ENCODE data around the gene MYH14.
"Not testable (repeated sequence)": the region's sequence is repeated elsewhere in the genome, so short reads cannot be mapped to it uniquely, and the experiment has no call there.

MYH14 gene

DNA sequence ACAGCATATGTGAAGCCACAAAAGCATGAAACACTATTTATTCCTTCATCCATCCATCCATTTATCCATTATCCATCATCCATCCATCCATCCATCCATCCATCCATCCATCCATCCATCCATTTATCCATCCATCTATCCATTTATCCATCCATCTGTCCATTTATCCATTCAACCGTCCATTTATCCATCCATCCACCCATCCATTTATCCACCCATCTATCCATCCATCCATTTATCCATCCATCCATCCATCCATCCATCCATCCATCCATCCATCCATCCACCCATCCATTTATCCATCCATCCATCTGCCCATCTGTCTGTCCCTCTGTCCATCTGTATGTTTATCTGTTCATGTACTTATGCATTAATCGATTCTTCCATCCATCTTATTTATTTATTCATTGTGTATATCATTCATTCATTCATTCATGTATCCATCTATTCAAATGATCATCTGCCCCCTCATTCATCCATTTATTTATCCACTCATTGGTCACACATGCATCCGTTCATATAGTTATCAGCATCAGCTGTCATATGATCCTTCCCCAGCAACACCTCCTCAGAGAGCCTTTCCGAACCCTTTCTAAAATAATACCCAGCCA is 7.0 kb upstream of the MYH14 start:
- DNase-seq, result no peak

DNA sequence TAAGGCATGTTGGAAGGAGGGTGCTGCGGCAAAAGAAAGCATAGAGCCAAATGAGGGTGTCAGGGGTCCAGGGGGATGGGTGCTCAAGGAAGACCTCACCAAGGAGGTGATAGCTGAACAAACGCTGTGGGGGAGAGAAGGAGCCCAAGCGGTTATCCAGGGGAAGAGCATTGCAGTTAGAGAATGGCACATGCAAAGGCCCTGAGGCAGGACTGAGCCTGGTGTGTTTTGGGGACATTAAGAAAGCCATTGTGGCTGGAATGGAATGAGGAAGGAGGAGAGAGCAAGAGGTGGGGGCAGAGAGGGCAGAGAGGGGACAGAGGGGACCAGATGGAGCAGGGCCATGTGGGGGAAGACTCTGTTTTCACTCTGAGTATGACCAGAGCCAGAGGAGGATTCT is 6.1 kb upstream of the MYH14 start:
- no peak for DNase-seq

DNA sequence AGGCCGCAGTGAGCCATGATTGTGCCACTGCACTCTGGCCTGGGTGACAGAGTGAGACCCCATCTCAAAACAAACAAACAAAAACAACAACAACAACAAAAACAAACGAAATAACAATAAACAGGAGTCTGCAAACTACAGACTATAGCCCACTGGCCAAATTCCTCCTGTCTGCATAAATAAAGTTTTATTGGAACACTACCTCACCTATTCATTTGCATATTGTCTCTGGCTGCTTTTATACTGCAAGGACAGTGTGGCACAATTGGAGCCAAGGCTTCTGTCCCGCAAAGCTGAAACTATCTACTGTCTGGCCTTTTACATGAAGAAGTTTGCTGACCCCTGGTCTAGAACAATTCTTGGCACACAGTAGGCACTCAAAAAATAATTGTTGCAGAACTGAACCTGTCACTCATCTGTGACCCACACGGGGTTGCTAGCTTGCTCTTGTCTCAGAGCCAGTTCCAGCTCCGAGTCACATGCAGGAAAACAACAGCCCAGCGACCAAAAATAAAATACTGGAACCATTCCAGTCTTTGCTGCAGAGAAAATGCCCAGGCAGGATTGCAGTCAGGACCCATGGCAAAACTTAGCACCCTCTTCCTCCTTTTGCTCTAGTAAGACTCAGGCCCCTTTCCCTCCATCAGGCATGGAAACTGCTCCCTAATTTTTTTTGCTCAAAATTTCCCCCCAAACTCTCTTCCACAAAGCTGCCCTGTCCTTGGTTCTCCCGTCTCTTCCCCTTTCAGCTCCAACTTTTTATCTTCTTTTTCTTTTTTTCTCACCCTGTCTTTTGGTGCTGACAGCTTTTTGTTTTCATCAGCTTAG is 4.8 kb upstream of the MYH14 start:
- no peak for DNase-seq

DNA sequence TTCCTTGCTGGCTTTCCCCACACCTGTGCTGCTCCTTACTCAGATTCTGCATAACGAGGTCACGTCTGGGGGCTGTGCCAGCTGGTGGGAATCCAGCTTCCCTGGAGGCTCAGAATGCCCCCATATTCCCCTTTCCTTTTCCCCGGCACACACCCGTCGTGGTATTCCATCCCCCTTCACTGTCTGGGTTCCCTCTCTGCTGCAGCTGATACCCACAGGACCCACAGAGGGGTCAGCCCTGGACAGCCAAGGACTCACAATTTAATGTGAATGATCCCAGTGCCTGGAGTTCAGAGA is 4.2 kb upstream of the MYH14 start:
- no peak for DNase-seq

DNA sequence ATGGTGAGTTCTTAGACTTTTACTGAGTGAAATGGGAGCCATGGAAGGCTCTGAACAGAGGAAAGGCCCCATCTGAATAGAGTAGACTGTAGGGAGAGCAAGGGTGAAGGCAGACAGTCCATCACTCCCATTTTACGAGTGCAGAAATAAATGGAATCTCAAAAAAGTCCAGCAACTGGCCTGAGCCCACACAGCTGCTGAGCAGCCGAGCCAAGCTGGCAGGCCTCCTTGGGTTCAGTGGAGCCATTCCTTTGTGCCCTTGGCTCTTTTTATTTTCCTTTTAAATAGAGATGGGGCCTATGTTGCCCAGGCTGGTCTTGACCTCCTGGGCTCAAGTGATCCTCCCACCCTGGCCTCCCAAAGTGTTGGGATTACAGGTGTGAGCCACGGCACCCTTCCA is 1.0 kb upstream of the MYH14 start:
- no peak for DNase-seq

DNA sequence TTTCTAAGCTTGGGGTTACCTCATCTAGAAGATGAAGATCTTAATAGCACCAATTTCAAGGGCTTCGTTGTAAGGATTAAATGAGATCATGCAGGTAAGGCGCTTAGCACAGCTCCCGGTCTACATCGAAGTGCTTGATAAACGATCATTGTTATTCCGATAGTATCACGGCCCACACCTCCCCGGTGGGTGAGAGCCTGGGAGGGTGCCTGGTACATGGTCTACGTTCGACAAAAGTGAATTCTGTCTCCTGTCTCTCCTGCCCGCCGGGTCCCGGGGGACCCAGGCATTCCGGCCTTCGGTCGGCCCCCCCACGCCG is 501 bp upstream of the MYH14 start:
- no peak for DNase-seq

DNA sequence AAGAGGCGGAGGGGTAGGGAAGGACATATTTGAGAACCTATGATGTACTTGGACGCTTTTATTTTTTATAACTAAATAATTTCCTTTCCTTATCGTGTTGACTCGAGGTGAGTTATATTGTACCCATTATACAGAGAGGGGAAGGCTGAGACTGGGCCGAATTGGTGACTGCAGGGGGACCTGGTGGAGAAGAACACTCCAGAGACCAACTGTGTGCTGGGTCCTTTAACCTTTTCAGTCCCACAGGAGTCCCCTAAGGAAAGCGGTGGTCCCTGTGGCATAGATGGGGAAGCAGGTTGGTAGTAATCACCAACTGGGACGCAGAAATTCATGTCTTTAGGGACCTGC is 633 bp downstream of the MYH14 start:
- no peak for DNase-seq

DNA sequence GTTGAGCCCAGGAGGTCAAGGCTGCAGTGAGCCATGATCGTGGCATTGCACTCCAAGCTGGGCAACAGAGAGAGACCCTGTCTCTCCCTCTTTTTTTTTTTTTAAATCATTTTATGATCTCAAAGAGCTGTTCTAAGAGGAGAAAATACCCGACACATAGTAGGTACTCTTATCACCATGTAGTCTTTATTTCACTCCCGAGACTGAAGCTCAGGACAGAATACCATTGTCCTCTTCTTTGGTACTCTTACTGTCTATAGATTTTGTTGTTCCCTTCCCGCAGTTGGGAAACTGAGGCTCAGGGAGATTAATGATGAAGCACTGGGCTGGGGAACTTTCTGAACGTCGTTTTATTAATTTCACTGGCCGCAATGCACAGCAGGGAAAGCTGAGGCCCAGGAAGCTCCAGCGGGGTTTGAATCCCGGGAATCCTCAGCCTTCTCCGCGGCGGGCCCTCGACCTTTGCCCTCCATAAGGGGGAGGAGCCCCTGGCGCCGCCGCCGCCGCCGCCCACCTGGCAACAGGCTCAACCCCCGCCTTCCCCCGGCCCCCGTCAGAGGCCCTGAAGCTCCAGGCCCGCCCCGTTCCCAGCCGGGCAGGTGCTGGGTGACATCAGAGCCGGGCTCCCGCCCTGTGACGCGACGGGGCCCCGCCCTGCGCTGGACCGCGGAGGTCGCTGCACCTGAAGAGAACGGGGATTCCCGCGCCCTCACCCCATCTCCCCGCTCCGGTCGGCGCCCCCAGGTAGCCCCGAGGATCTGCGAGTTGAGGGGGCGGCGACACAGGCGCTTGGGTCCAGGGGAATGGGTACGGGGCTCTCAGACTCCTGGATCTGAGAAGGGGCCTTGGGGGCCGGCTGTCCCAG is 1.6 kb downstream of the MYH14 start:
- DNase-seq, result peak; percentile 18

DNA sequence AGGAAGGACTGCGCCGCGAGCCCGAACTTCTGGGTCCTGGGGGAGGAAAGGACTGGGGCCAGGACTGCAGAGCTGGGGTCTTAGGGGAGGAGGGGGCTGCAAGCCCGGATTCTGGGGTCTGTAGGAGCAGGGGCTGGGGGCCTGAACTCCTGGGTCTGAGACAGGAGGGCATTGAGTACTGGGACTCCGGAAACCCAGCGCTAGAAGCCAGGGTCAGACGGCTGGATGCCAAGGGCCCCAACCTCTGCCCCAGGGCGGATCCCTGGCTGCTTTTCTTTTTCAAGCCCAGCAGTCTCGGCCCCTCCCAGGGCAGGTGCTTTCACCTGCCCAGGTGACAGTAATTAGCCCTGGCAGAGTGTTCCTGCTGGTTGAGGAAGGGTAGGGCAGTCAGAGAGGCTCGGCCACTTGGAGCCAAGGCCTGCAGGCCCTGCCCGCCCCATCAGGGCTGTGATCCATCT is 2.3 kb downstream of the MYH14 start:
- no peak for DNase-seq

DNA sequence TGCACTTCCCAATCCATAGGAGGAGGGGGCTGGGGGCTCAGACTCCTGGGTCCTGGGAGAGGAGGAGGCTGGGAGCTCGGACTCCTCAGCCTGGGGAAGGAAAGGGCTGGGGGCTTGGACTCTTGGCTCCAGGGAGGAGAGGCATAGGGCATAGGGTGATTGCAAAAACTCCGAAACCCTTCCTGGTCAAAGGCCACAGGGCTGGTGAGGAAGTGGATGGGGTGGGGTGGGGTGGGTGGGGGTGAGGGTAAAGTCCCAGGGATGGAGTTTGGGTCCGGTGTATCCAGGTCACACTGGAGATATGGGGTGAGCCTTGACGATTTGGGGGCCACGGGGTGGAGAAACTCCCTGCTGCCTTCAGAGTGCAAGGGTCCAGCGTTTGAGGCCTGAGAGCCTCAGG is 2.8 kb downstream of the MYH14 start:
- no peak for DNase-seq

DNA sequence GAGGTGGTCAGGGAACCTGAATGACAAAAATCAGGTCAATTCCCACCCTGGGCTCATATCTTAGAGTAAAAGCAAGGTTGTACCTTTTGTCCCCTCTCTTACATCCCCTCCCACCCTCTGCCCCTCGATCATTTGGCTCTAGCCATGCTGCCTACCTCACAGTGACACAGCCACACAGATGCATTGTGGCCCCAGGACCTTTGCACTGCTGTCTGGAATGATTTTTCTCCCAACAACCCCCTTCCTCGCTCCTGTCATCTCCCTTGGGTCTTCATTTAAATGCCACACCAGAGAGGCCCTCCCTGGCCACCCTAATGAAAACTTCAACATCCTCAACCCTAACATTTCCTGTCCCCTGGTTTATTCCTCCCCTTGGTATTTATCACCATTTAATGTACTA is 4.3 kb downstream of the MYH14 start:
- DNase-seq, result no peak

DNA sequence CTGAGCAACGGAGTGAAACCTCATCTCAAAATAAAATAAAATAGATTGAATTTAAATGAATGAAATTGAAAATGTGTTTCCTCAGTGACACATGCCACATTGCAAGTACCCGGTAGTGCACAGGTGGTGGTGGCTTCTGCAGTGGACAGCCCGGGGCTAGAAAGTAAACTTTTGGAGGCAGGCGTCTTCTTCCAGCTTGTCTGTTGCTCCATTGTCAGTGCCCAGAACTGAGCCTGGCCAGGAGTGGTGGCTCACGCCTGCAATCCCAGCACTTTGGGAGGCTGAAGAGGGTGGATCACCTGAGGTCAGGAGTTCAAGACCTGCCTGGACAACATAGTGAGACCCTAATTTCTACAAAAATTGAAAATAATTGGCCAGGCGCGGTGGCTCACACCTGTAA is 5.7 kb downstream of the MYH14 start:
- no peak for DNase-seq

DNA sequence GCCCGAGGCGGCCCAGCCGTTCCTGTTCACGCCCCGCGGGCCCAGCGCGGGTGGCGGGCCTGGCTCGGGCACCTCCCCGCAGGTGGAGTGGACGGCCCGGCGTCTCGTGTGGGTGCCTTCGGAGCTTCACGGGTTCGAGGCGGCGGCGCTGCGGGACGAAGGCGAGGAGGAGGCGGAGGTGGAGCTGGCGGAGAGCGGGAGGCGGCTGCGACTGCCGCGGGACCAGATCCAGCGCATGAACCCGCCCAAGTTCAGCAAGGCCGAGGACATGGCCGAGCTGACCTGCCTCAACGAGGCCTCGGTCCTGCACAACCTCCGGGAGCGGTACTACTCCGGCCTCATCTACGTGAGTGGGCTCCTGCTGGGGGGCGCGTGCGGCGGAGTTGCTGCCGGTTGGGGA is 7.0 kb downstream of the MYH14 start:
- DNase-seq, result no peak

DNA sequence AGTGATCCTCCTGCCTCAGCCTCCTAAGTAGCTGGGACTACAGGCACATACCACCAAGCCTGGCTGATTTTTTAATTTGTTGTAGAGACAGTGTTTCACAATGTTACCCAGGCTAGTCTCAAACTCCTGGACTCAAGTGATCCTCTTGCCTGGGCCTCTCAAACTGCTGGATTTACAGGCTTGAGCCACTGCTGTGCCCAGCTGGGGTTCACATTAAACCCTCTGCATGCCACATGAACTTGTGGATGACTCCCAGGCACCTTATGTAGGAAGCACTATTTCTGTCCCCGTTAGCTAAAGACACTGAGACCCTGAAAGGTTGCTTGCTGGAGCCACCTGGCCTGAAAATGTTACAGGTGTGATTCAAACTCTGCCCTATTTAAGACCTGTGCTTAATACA is 10.5 kb downstream of the MYH14 start:
- no peak for DNase-seq

DNA sequence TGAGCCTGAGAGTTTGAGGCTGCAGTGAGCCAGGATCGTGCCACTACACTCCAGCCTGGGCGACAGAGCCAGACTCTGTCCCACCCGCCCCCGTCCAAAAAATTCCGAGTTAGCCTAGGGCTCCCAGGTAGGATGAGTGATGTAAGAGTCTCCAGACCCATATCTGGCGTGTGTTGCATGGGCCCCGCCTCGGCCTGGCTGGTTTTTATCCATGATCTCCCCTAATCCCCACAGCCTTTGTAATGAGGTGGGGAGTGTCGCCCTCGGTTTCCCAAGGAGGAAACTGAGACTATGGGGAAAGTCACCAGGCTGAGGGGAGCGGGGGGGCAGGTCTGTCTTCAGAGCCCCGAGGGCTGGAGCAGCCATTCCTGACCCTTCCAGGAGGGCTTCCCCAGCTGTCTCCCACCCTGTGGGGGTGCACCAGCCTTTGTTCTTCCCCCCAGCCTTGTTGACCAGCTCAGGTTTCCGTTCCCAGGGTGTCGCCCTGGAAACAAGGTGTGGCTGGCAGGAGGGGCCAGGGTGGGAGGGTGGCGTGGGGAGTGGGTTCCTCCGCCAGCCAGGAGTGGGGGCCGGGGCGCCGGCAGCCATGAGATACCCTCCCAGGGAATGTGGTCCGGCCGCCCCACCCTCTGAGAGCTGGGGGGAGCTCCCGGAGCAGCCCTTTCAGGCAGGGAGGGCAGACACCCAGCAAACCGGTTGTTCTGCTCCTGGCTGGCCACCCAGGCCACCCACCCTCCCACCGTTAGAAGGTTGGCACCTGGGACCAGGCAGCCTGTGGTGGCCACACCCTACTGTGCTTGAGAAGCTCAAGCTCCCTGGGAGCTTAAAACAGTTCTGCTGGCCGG is 11.5 kb downstream of the MYH14 start:
- DNase-seq, result no peak

DNA sequence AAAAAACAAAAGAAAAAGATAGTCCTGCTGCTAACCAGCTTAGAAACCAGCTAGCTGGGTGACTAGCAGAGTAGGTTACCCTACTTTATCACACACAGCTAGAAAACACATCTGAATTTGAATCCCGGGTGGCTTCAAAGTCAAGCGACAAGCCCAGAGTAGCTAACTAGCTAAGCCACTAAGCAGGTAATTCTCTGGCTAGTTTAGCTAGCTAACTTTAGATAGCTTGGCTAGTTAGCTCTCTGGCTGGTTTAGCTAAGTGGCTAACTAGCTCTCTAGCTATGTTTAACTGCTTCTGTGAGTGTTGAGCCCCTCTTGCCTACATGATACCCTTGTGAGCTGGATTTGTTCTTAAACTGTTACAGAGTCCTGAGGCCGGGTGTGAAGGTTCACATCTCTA is 12.4 kb downstream of the MYH14 start:
- DNase-seq, result no peak

DNA sequence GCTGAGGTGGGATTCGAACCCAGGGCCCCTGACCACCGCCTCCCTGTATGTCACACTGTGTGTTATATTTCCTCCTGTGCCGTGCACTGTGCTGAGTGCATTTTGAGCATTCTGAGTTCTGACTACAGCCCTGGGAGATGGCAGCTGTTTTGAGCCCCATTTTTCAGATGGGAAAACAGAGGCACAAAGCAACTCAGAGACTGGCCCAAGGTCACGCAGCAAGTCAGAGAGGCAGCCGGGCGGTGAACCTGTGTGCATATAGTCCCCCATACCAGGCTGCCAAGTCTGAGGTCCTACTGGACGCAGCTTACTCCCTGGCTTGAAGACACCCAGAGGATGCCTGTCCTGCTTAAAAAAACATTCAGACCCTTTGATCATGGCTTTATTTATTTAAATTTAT is 17.7 kb downstream of the MYH14 start:
- DNase-seq, result no peak

DNA sequence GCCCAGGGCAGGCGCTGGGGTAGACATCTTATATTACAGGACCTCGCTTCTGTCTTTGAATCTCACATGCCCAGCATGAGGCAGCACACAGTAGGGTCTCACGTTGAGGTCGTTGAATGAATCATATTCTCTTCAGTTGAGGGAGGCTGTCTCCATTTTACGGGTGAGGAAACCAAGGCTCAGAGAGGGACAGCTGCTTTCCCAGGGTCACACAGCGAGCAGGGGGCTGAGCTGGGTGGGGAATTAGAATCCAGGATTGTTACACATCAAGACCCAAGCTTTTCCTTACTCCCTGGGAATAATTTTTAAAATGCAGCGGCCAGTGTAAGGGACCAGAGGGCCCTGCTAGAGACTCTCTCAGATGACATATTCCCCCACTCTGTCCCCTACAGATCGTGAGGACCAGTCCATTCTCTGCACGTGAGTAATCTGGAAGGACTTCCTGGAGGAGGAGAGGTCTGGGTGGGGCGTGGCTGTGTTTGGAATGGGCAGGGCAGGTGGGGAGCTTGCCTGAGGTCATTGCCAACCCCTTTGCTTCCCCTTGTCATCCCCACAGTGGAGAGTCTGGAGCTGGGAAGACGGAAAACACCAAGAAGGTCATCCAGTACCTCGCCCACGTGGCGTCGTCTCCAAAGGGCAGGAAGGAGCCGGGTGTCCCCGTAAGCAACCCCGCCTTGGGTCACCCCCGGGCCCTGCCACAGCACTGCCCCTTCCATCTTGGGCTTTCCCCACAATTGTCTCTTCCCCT is 19.4 kb downstream of the MYH14 start:
- DNase-seq, result no peak

DNA sequence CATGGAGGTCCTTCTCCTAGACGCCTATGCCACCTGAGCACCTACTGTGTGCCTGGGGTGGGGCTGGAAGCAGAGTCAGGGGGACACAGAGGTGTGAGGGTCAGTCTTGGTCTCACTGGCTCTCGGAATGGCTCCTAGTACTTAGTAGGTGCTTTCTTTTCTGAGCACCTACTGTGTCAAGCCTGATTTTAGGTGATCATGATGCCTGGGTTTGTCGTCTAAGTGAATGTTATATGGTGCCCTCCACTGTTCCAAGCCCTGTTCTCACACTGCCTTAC is 20.0 kb downstream of the MYH14 start:
- DNase-seq, result no peak

DNA sequence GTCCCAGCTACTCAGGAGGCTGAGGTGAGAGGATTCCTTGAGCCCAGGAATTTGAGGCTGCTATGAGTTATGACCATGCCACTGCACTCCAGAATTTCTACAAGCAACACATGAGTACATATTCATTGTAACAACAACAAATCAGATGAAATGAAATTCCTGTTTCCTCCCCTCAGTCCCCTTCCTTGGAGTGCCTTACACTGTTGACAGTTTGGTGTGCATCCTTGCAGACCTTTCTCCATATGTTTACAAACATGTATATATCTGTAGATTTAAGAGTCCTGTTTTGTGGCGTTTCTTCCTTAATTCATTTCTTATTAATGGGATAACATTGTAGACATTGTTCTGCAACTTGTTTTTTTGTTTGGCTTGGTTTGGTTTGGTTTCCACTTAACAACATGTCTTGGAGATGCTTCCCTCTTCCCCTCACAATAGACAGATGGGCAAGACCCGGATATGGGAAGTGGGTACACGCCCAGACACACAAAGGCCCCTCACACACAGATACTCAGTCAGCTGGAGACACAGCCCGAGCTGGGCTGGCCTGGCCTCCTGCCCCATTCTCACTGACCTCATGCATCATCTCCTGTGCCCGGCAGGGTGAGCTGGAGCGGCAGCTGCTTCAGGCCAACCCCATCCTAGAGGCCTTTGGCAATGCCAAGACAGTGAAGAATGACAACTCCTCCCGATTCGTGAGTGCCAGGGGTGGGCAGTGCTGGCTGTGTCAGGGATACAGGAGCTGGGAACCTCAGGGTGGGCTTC is 21.7 kb downstream of the MYH14 start:
- DNase-seq, result no peak

DNA sequence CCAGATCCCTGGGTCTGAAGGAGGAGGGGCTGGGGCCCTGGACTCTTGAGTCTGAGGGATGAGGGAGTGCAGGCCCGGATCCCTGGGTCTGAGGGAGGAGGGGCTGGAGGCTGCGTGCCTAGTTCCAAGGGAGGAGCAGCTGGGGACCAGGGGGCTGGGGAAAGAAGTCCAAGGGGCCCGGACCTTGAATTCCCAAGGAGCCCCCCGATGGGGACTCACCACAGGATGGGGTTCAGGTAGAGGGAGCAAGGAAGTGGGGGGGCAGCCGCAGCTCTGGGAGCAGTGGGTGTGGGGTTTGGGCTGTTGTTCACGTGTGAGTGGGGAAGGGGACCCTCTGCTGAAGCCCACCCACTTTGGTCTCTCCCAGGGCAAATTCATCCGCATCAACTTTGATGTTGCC is 23.1 kb downstream of the MYH14 start:
- no peak for DNase-seq

DNA sequence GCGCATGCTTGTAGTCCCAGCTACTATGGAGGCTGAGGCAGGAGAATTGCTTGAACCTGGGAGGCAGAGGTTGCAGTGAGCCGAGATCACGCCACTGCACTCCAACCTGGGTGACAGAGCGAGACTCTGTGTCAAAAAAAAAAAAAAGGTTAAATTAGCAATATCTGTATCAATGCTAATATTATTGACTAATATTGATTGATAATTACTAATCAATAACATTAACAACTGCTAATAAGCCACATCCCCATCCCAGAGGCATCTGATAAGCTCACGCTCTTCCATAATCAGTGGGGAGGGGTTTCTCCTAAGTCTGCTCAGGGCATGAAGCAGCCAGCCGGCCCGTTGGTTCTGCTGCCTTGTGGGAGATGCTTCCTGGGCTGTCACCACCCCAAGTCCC is 24.7 kb downstream of the MYH14 start:
- not testable (repeated sequence) for DNase-seq
